D341Med (cell line): ENCODE data around the gene USP2.
"Not testable (repeated sequence)": the region's sequence is repeated elsewhere in the genome, so short reads cannot be mapped to it uniquely, and the experiment has no call there.

ENCODE experiments used
- DNase-seq: peaks from one replicate; pipeline ENCODE4 v3.0.0; 2012; ENCODE audit warnings: low spot score

The USP2 gene

DNA sequence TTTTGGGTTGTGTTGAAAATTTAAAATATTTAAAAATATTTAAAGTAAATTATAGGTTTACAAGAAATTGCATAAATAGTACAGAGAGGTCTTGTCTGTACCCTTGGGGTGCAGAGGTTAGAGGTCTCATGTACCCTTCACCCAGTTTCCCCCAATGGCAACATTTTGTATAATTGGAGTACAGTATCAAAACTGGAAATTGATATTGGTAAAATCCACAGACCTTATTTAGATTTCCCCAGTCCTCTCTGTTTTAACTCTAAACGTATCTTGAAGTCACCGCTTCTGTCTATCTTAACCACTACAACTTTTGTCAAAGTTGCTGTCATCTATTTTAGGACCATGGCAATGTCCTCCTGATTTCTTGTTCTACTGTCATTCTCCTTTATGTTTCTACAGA, 30.6 kb upstream of the USP2 start:
- no peak for DNase-seq

DNA sequence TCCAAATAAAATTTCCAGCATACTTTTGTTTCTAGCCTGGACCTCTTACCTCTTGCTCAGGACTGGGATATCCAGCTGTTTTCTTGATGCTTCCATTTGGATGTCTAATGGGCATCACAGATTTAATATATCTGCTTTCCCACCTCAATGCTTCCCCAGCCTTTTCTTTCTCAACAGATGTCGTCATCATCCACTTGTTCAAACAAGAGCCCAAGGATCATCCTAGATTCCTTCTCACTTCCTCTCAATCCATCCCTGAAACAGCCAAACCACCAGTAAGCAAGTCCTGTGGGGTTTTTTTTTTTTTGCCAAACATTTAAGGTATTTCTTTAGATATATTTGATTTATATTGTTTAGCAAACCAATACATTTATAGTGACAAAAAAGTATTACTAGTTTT, 29.0 kb upstream of the USP2 start:
- DNase-seq: no peak

DNA sequence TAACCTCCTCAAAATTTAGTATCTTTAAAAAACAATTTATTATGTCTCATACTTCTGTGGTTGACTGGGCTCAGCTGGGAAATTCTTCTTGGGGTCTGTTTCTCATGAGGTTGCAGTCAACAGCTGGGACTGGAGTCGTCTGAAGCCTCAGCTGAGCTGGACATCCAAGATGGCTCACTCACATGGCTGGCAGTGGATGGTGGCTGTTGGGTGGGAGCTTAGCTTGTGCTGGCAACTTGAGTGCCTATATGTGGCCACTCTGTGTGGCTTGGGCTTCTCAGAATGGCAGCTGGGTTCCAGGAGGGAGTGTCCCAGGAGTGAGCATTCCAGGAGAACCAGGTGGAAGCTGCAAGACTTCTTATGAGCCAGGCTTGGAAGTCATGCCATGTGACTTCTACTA, 28.2 kb upstream of the USP2 start:
- DNase-seq: no peak

DNA sequence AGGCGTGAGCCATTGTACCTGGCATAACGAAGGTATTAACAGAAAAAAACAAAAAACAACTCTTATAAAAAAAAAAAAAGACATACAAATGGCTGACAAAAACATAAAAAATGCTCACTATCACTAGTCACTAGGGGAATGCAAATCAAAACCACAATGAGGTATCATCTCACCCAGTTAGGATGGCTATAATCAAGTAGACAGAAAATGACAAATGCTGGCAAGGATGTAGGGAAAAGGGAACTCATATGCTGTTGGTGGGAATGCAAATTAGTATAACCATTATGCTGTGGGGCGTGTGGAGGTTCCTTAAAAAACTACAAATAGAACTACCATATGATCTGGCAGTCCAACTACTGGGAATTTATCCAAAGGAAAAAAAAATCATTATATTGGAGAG, 24.5 kb upstream of the USP2 start:
- no peak for DNase-seq

DNA sequence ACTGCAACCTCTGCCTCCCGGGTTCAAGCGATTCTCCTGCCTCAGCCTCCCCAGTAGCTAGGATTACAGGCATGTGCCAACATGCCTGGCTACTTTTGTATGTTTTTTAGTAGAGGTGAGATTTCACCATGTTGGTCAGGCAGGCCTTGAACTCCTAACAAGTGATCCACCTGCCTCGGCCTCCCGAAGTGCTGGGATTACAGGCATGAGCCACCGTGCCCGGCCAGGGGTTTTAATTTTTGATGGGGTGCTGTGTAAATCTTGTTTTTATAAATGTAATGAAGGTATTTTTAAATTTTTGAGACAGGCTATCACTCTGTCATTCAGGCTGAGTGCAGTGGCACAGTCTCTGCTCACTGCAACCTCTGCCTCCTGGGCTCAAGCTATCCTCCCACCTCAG, 24.0 kb upstream of the USP2 start:
- not testable (repeated sequence) for DNase-seq

DNA sequence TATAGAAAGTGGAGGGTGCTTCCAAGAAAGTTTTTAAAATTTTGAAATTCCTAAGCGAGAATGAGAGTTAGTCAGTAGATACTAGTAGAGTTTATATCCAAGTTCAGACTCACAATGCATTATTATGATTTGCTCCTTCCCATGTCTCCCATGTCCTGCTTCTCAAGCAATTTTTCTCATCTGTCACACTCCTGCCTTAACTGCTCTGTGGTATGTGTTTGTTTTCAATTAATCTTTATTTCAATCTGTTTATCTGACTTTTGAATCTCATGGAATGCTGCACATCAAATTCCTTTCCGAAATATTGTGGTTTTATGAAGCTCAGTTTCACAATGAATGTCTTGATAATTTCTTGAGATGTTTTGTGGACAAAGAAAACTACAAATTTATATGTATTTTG, 23.4 kb upstream of the USP2 start:
- DNase-seq: no peak

DNA sequence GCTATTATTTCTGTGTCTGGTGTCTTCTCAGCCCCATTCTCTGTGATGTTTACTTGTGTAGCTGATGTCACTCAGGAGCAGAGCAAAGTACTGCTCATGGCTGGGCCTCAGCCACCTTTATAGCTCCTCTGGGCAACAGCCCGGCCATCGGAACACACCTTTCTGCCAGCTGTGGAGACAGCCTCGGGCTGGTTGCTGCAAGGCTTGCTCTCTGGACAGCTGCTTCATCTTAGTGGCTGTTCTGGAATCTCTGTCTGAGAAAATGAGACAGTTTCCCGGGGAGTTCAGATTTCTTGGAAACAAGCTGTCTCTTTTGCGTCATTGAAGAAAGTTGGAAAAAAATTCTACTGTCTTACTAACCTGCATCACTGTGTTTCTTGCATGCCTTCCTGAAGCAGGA, 21.5 kb upstream of the USP2 start:
- DNase-seq: no peak

DNA sequence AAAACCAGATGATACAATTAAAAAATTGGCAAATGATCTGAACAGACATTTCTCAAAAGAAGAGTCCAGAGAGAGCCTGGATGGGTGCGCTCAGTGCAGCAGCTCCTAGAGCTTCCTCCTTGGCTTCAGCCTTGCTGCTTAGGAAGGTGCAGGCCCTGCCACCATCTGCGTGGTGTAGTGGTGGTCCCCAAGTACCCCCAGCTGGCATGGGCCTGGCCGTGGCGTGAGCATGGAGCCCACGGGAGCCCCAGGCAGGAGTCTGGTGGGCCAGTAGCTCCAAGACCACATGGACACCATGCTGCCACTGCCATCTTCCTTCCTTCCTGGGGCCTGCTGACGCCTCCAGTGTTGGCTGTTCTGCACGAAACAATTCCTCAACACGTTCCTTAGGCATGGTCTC, 21.0 kb upstream of the USP2 start:
- DNase-seq: no peak

DNA sequence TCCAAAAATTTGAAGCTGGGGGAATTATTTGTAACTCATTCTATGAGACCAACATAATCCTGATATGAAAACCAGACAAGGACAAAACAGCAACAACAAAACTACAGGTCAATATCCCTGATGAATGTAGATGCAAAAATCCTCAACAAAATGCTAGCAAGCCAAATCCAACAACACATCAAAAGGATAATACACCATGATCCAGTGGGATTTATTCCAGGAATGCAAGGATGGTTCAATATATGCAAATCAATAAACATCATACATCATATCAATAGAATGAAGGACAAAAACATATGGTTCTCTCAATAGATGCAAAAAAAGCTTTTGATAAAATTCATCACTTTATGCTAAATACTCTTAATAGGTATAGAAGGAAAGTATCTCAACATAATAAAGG, 19.4 kb upstream of the USP2 start:
- no peak for DNase-seq

DNA sequence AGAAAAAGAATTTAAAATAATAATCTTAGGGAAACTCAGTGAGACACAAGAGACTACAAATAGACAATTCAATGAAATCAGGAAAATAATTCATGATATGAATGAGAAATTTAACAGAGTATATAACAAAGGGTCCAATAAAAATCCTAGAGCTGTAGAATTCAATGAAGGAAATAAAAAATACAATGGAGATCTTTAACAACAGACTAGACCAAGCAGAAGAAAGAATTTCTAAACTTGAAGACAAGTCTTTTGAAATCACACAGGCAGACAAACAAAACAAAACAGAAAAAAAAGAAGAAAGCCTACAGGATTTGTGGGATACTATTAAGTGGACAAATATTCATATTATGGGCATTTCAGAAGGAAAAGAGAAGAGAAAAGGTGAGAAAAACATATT, 16.2 kb upstream of the USP2 start:
- DNase-seq: no peak

DNA sequence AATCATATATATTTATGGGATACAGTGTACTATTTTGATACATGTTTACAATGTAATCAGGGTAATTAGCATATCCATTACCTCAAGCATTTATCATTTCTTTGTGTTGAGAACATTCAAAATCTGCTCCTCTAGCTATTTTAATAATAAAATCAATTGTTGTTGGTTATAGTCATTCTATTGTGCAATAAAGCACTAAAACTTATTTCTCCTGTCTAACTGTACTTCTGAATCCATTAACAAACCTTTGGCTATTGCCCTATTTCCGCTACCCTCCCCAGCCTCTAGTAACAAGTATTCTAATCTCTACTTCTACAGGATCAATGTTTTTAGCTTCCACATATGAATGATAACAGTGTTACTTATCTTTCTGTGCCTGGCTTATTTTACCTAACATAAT, 15.3 kb upstream of the USP2 start:
- no peak for DNase-seq

DNA sequence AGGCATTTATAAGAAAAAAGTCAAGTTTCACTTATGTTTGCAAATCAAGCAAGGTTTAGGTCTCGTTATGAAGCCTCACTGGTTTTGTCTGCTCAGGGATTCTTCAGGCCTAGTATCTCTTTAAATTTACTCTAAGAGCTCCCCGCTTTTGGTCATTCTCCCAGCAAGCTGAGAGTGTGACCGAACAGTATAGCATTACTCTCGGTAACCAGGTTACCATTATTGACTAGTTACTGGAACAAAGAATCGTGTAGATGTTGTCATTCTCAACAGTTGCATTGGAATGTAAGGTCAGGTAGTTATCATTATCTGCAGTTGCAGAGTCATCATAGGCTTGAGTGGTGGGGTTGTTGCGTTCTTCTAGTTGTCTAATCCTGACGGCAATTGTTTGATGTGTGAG, 9.8 kb upstream of the USP2 start:
- no peak for DNase-seq

DNA sequence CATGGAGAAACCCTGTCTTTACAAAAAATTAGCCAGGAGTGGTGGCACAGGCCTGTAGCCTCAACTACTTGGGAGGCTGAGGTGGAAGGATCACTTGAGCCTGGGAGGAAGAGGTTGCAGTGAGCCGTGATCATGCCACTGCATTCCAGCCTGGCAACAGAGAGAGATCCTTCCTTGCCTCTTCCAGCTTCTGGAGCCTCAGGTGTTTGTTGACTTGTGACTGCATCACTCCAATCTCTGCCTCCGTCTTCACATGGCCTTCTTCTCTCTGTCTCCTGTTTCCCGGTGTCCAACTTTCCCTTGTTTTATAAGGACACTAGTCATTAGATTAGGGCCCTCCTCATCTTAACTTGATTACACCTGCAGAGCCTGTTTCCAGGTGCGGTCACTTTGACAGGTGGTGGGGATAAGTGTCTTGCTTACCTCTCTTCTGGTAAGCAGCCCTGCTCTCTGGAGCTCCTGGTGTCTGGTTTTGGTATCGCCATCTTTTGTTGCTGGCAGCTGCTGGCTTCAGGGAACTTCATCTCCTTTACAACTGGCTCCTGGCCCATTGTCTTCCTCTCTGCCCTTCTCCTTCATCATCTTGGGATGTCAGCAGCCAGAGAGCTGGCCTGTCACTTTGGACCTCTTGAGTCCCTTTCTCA, 8.2 kb upstream of the USP2 start:
- DNase-seq: no peak

DNA sequence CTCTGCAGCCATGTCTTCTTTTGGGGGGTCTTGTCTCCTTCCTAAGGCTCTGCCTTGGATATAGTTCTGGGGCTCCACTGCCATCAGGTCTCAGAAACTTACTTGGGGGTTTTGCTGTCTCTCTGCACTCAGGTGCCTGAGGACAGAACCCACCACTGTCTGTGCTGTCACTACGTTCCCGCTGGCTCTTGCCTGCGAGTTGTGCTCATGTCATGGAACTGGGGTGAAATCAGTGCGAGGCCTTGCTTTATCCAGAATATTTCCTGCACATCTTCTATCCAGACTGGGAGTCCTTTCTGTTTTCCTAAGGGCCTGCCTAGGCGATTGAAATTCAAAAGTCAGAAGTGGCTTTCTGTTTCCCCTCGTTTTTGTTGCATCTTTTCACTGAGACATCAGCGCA, 6.6 kb upstream of the USP2 start:
- no peak for DNase-seq

DNA sequence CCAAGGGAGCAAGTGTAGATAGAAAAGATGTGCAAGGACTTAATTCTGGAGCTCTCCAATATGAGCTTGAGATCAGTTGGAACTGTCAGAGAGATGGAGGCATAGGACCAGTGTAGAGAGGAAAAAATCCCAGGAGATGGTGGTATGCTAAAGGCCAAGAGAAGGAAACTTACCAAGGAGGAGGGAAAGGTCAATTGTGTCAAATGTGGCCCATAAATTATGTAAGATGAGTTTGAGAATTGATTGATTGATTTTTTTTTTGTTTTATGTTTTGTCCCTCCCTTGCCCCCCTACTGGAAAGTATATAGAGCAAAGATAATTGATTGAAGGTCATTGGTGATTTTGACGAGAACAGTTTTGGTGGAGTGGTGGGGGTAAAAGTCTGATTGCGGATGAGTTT, 2.8 kb upstream of the USP2 start:
- no peak for DNase-seq

DNA sequence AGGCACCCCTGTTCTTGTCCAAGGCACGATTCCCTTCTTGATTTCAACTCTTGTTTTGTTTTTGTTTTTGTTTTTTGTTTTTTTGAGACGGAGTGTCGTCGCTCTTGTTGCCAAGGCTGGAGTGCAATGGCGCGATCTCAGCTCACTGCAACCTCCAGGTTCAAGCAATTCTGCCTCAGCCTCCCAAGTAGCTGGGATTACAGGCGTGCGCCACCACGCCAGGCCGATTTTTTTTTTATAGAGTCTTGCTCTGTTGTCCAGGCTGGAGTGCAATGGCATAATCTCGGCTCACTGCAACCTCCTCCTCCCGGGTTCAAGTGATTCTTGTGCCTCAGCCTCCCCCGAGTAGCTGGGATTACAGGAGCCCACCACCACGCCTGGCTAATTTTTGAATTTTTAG, 1.0 kb upstream of the USP2 start:
- DNase-seq: not testable (repeated sequence)

DNA sequence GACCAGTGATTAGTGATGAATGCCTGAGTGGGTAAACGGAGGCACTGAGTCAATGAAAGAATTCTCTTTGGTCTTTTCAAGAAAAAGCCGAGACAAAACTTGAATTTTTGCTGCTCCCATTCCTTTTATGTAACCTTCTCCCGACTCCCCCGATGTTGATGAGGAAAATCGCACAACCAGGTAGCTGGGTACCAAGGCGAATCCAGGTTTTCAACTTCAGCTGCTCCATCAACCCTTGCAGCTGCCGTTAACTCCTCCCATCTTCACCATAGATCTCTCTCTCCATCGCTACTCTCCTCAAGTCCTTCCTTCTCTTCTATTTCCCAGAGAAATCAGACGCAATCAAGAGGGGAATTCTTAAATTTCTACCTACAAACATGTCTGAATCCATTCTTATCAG, 611 bp upstream of the USP2 start:
- no peak for DNase-seq

DNA sequence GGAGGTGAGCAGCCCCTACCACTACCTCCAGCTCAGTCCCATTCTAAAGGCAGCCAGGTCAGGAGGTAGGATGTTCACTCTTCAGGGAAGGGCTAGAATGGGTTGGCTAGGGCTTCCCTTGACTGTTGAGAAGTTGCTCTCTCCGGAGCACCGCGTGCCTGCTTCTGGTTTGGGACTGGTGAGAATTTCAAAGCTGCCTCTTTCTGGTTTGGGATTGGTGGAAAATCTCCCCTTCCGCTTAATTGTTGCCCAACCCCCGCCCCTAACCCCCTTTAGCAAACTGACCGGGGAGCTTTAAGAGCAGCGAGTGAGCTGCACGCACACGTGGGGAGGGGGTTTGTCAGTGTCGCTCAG, 686 bp downstream of the USP2 start:
- no peak for DNase-seq

DNA sequence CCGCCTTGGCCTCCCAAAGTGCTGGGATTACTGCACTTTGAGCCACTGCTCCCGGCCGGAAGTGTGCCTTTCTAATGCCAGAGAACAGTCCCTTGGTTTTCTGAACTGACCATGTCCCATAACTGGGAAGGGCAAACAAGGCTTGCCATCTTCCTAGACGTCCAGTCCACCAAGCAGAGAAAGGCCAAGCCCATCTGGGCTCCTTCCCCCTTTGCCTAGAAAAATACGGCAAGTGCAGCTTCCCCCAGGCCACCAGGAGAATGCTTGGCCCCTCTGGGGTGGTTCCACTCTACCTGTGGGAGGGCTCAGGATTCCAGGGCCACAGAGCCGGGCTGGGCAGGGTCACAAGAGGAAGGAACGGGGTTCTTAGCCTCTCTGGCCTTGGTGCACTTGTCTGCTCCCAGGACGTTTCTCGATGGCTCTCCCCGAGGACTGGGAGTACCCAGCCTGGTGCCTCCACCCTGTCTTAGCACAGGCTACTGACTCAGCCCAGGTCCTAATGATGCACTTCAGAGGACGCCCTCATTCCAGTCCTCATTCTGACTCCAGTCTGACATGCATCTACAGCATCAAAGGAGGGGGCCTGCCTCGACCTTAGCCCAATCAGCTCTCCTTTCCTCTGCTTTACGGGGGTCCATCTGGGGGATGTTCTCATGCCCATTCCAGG, 1.2 kb downstream of the USP2 start:
- no peak for DNase-seq

DNA sequence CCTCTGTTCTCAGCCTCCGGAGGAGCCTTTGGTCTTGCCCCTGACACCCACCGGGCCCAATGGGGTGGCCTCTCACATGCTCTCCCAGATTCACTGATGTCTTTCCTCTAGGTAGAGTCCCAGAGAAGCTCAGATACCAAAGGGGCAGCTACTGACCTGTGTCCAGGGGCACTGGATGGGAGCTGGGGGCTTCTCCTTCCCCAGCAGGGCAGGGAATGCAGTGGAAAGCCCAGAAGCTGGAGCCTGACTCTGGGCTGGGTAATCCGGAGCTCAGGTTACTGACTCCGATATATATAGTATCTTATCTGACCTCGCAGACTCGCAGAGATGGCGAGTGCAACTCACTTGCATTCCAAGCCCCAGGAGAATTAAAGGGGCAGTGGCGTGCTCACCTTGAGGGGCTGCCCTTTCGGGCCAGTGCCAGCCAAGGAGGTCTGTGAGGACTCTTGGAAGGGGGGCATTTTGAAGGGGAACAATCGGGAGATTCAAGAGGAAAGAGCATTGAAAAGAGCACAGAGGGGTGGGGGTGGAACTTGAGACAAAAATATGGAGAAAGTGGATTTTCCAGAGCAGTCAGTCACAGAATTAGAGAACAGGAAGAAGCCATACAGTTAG, 2.5 kb downstream of the USP2 start:
- DNase-seq: no peak

DNA sequence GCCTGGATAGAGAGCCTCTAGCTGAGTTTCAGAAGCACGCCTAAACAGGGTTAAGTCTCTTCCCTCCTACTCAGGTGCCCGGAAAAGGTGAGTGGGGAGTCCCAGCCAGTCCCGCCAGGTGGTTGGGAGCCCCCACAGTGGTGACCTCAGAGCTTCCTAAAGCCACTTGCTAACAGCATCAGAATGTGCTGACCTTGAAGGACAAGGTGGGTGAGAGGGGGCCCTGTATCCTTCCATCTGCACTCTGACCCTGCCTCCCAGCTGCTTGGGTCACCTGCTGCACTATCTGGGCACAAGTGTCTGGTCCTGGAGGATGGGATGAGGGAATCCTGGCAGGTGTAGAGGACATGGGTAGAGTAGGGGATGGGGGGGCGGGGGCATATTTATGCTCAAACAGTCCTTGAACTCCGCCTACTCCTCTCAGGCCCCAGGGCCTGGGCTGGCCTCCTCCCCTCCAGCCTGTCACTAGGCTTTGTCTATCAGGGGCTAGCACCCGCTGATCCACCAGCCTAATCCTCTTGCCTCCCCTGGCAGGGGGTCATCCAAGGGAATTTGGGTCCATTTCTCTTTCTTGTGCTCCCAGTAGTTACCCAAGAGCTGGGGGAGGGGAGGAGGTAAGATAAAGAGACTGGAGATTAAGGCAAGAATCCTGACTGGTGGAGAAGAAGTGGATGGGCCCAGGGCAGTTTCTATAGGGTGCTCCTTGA, 3.4 kb downstream of the USP2 start:
- DNase-seq: no peak

DNA sequence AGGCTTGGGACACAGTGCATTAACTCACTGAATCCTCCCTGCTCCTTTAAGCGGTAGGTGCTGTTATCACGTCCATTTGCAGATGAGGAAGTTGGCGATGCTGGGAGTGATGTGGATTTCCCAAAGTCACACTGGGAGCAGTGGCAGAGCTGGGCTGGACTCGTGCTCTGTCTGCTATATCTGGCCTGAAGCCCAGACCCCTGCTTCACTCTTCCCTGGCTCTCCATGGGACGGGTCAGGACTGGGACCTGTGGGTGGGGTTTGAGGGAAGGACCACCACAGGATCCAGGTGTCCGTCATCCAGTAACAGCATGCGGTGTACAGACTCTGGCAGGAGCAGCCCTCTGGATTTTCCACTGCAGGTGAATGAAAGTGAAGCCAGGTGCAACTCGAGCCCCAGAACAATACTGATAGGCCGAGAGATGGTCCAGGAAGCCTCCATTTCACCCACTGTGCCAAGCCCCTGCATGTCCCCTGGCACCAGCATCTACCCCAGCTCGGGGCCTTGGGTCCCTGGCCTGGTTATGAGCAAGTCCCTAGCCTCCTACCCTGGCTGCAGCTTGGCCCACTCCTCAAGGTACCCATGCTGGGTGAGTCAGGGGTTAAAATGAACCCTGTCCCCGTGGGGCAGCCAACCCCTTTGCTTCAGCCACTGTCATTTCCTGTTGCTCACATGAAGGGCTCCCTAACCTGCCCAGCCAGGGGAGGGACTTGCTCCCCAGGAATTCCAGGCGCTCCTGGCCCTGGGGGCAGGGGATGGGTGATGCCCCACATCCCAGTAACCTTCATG, 4.2 kb downstream of the USP2 start:
- DNase-seq: no peak
